Esophagus muscularis mucosa (tissue), 4 donors: Measurements from ENCODE around the gene NHLRC2. TPM values are rescaled to one million over a fixed set of nuclear protein-coding genes. Genes with fewer than 3 reads are reported as not detected.

Experiments
- DNase-seq: peaks from one replicate; pipeline ENCODE4 v3.0.0-alpha.2; 2017; ENCODE audit errors: extremely low spot score
- H3K27ac ChIP-seq, 4 donors: fragments of 200-600 bp; sonication (generic); replicated peaks in 1 of 4; 1 replicate in 3 of 4; 2 replicates in 1 of 4; pipeline ENCODE4 v1.5.1; 2016 to 2019; ENCODE audit warnings: mild to moderate bottlenecking in 1 of 4
- H3K27me3 ChIP-seq, 4 donors: fragments of 200-600 bp; sonication (generic); one replicate each; pipeline versions ENCODE4 v1.5.1 to v1.6.0; 2016 to 2019
- H3K36me3 ChIP-seq, 4 donors: fragments of 200-600 bp; sonication (generic); one replicate each; pipeline ENCODE4 v1.5.1; 2016 to 2019
- H3K4me1 ChIP-seq, 4 donors: fragments of 200-600 bp; sonication (generic); one replicate each; pipeline ENCODE4 v1.5.1; 2016 to 2019
- H3K4me3 ChIP-seq, 4 donors: fragments of 200-600 bp; sonication (generic); 1 replicate in 2 of 4; 2 replicates in 2 of 4; pipeline ENCODE4 v1.5.1; 2016 to 2019; ENCODE audit warnings: mild to moderate bottlenecking in 4 of 4, moderate library complexity in 1 of 4
- H3K9me3 ChIP-seq, 4 donors: fragments of 200-600 bp; sonication (generic); 1 replicate in 3 of 4; 2 replicates in 1 of 4; pipeline ENCODE4 v1.5.1; 2016 to 2019
- CTCF ChIP-seq, 3 experiments: fragments of 200-600 bp in 2 of 3; fragments of 450-650 bp in 1 of 3; sonication (generic) in 2 of 3; IDR thresholded peaks; one replicate each; pipeline ENCODE4 v1.5.1; 2017 to 2019; ENCODE audit warnings: antibody characterized with exemption in 3 of 3, mild to moderate bottlenecking in 2 of 3, moderate library complexity in 1 of 3
- EP300 ChIP-seq: sonication (generic); formaldehyde crosslinking; IDR thresholded peaks from one replicate; pipeline ENCODE4 v1.6.1; 2017; ENCODE audit warnings: antibody characterized with exemption
- POLR2A ChIP-seq: fragments of 450-650 bp; IDR thresholded peaks from one replicate; pipeline ENCODE4 v1.6.1; 2017; ENCODE audit warnings: antibody characterized with exemption, moderate library complexity, mild to moderate bottlenecking, low read depth
- POLR2AphosphoS5 ChIP-seq, 2 donors: sonication (generic); formaldehyde crosslinking; IDR thresholded peaks; one replicate each; pipeline ENCODE4 v1.6.1; 2017; ENCODE audit warnings: antibody characterized with exemption in 2 of 2
- WGBS: methylation state at CpG from one replicate; pipeline ENCODE4 v1.1.5; 2018; 5-methylcytosine and 5-hydroxymethylcytosine counted together
- intact Hi-C: fragments of 100-400 bp; cut with DNase I; formaldehyde crosslinking; loops from one replicate; pipeline ENCODE4 v1.15.1; 2023
- total RNA-seq, 4 donors: library from RNA; depleted of rRNA; stranded (reverse); fragments of >200 nt; gene quantifications; one replicate each; pipeline versions ENCODE4 v1.1.0 to v1.2.1, GENCODE V29; 2016

Gene NHLRC2
- total RNA-seq, 4 donors from 2014 or later: 30.6 to 59.4 (median 40.3) TPM

DNA sequence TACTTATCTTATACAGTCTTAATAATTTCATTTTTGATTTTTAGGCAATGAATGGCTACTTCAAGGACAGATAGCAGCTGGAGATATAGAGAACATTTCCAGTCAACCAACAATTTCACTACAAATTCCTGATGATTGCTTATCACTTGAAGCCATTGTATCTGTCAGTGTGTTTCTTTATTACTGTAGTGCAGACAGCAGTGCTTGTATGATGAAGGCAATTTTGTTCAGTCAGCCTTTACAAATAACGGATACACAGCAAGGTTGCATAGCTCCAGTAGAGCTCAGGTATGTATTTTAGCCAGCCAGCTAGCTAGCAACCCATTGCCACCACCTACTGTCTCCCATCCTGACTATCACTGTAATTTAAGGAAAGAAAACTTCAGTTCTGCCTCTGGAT lies 53.8 kb downstream of the NHLRC2 start:
- Histone ChIP-seq H3K9me3 (no peaks in the 10 kb centered on the region), H3K36me3 (peaks cover 32 to 72% (median 51%) of the 10 kb centered on the region in 4 donors), H3K27ac (no peak overlapping the region), H3K4me3 (no peak overlapping the region), H3K27me3 (no peaks in the 10 kb centered on the region), H3K4me1 (no peaks in the 10 kb centered on the region)
- TF ChIP-seq CTCF (IDR thresholded peaks at IDR 0.05) (no peak), EP300 (no peak), POLR2A (no peak), POLR2AphosphoS5 (IDR thresholded peaks at IDR 0.05) (no peak)
- WGBS: 100% methylated on average over 1 of the region's 1 CpG
- intact Hi-C loops: no loop called here
- no peak for DNase-seq

- H3K27ac ChIP-seq: no peak overlapping the region
- peaks cover 12 to 55% (median 29%) of the 10 kb centered on the region in 4 donors for H3K36me3 ChIP-seq
- DNase-seq: no peak
- H3K9me3 ChIP-seq: no peaks in the 10 kb centered on the region
- intact Hi-C loops: no loop called here
- H3K4me1 ChIP-seq: no peaks in the 10 kb centered on the region
- H3K4me3 ChIP-seq: no peak overlapping the region
- H3K27me3 ChIP-seq: no peaks in the 10 kb centered on the region
- no peak for TF ChIP-seq EP300
- no peak for TF ChIP-seq POLR2A
- TF ChIP-seq POLR2AphosphoS5 (IDR thresholded peaks at IDR 0.05): no peak
- TF ChIP-seq CTCF (IDR thresholded peaks at IDR 0.05): no peak
- 94% methylated on average over 1 of the region's 1 CpG for WGBS
Measured at GRCh38 chr10:113911113-113911512, 56.7 kb downstream of the NHLRC2 start.

GRCh38 chr10:113911839-113912238 lies 57.4 kb downstream of the NHLRC2 start:
- TF ChIP-seq CTCF (IDR thresholded peaks at IDR 0.05): no peak
- no peak for TF ChIP-seq POLR2AphosphoS5 (IDR thresholded peaks at IDR 0.05)
- no peak for TF ChIP-seq EP300
- TF ChIP-seq POLR2A: no peak
- DNase-seq: no peak
- Histone ChIP-seq H3K27ac (no peak overlapping the region), H3K36me3 (peaks cover 12 to 48% (median 24%) of the 10 kb centered on the region in 4 donors), H3K4me1 (no peaks in the 10 kb centered on the region), H3K27me3 (no peaks in the 10 kb centered on the region), H3K4me3 (no peak overlapping the region), H3K9me3 (no peaks in the 10 kb centered on the region)
- intact Hi-C loops: no loop called here
- WGBS: 93% methylated on average over 6 of the region's 6 CpGs

DNA sequence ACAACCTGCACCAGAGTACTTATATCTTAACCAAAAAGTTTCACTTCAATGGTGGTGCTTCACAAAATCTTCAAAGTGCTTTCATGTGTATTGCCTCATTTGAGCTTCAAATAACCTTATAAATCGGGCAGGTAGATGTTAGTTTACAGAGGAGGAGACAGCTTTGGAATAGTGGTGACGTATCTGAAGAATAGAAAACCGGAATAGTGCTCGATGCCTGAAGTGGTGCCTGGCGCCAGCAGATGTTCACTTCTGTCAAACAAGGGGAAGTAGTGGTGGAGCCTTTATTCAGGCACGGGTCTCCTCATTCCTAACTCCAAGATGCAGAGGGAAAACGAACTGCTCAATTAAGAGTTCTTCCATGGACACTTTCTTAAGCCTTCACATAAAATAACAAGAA lies 58.1 kb downstream of the NHLRC2 start:
- Histone ChIP-seq H3K9me3 (no peaks in the 10 kb centered on the region), H3K36me3 (peaks cover 12 to 41% (median 21%) of the 10 kb centered on the region in 4 donors), H3K27ac (no peak overlapping the region), H3K4me3 (no peak overlapping the region), H3K4me1 (no peaks in the 10 kb centered on the region), H3K27me3 (no peaks in the 10 kb centered on the region)
- TF ChIP-seq EP300 (no peak), POLR2A (no peak), POLR2AphosphoS5 (IDR thresholded peaks at IDR 0.05) (no peak), CTCF (IDR thresholded peaks at IDR 0.05) (no peak)
- 95% methylated on average over 7 of the region's 7 CpGs for WGBS
- DNase-seq: no peak
- intact Hi-C loops: no loop called here

- TF ChIP-seq POLR2A (no peak), EP300 (no peak), POLR2AphosphoS5 (IDR thresholded peaks at IDR 0.05) (no peak), CTCF (IDR thresholded peaks at IDR 0.05) (no peak)
- intact Hi-C loops: no loop called here
- Histone ChIP-seq H3K4me3 (no peak overlapping the region), H3K4me1 (no peaks in the 10 kb centered on the region), H3K27me3 (no peaks in the 10 kb centered on the region), H3K36me3 (peaks cover 5 to 32% (median 8%) of the 10 kb centered on the region in 4 donors), H3K9me3 (no peaks in the 10 kb centered on the region), H3K27ac (no peak overlapping the region)
- no peak for DNase-seq
- WGBS: 82% methylated on average over 2 of the region's 2 CpGs
Measured at GRCh38 chr10:113914956-113915355, 60.5 kb downstream of the NHLRC2 start.
